NCI-H2196 treated with DMSO at 0.1 percent for 48 hours (cell line): ENCODE measurements around the gene SH3PXD2A.
"Not testable (repeated sequence)": the region's sequence is repeated elsewhere in the genome, so short reads cannot be mapped to it uniquely, and the experiment has no call there.

ENCODE experiments used
- DNase-seq: peaks from one replicate; lab custom pipeline; 2025; ENCODE audit not compliant: unreplicated experiment; lab: John Stamatoyannopoulos, UW

SH3PXD2A gene

GRCh38 chr10:103851261-103851660 is 4.1 kb downstream of the SH3PXD2A start:
- DNase-seq = no peak

GRCh38 chr10:103850572-103850895 is 4.8 kb downstream of the SH3PXD2A start:
- no peak for DNase-seq

- DNase-seq = no peak
Observed at GRCh38 chr10:103849880-103850571, 5.3 kb downstream of the SH3PXD2A start.

GRCh38 chr10:103849212-103849877 is 6.0 kb downstream of the SH3PXD2A start:
- DNase-seq = no peak

GRCh38 chr10:103847909-103848468 is 7.4 kb downstream of the SH3PXD2A start:
- no peak for DNase-seq

- DNase-seq = no peak
Observed at GRCh38 chr10:103847346-103847745, 8.0 kb downstream of the SH3PXD2A start.

GRCh38 chr10:103845972-103846371 is 9.4 kb downstream of the SH3PXD2A start:
- no peak for DNase-seq

- not testable (repeated sequence) for DNase-seq
Observed at GRCh38 chr10:103845346-103845745, 10.0 kb downstream of the SH3PXD2A start.

GRCh38 chr10:103843854-103844570 is 11.4 kb downstream of the SH3PXD2A start:
- DNase-seq = no peak

- DNase-seq = no peak
Observed at GRCh38 chr10:103843045-103843444, 12.3 kb downstream of the SH3PXD2A start.

GRCh38 chr10:103842605-103843004 is 12.8 kb downstream of the SH3PXD2A start:
- DNase-seq = no peak

GRCh38 chr10:103841519-103841918 is 13.9 kb downstream of the SH3PXD2A start:
- DNase-seq = no peak

- no peak for DNase-seq
Observed at GRCh38 chr10:103840740-103841070, 14.7 kb downstream of the SH3PXD2A start.

GRCh38 chr10:103839872-103840739 is 15.3 kb downstream of the SH3PXD2A start:
- DNase-seq = no peak

- no peak for DNase-seq
Observed at GRCh38 chr10:103839519-103839871, 15.9 kb downstream of the SH3PXD2A start.

- no peak for DNase-seq
Observed at GRCh38 chr10:103838862-103839518, 16.4 kb downstream of the SH3PXD2A start.

GRCh38 chr10:103838070-103838395 is 17.3 kb downstream of the SH3PXD2A start:
- no peak for DNase-seq

GRCh38 chr10:103837370-103838069 is 17.9 kb downstream of the SH3PXD2A start:
- DNase-seq = no peak

- no peak for DNase-seq
Observed at GRCh38 chr10:103836861-103837260, 18.5 kb downstream of the SH3PXD2A start.

- no peak for DNase-seq
Observed at GRCh38 chr10:103836273-103836672, 19.1 kb downstream of the SH3PXD2A start.
